Kidney epithelial cell (primary cell): ENCODE measurements around the gene PRKAR1B. TPM values are rescaled to one million over a fixed set of nuclear protein-coding genes. Genes with fewer than 3 reads are reported as not detected.

Source experiments
- DNase-seq: peaks from one replicate; pipeline ENCODE4 v3.0.0-alpha.2; 2010; ENCODE audit warnings: low read depth
- H3K27me3 ChIP-seq: 2 replicates; pipeline ENCODE4 v1.6.0; 2011; ENCODE audit warnings: low read length; ENCODE audit not compliant: control insufficient read depth, insufficient read depth
- H3K36me3 ChIP-seq: 2 replicates; pipeline ENCODE4 v1.5.1; 2011; ENCODE audit warnings: low read length; ENCODE audit not compliant: control insufficient read depth, insufficient read depth
- H3K4me3 ChIP-seq: 2 replicates; pipeline ENCODE4 v1.5.1; 2011; ENCODE audit warnings: low read depth, mild to moderate bottlenecking, control low read depth, low read length
- CTCF ChIP-seq: IDR thresholded peaks from 2 replicates; pipeline ENCODE4 v1.5.1; 2011; ENCODE audit warnings: mild to moderate bottlenecking, moderate library complexity, low read length, control low read depth, inconsistent platforms; ENCODE audit not compliant: insufficient read depth, poor library complexity, severe bottlenecking
- total RNA-seq: library from RNA; depleted of rRNA; stranded (reverse); fragments of >200 nt; gene quantifications from 2 replicates; pipeline ENCODE4 v1.2.3, GENCODE V29; 2015

Gene PRKAR1B
- total RNA-seq, 1 donor from 2014 or later = 23.8 TPM

- peak; percentile 31 for DNase-seq
- no peaks in the 10 kb centered on the region for H3K27me3 ChIP-seq
- H3K4me3 ChIP-seq = no peak overlapping the region
- TF ChIP-seq CTCF = no peak
- H3K36me3 ChIP-seq = no peaks in the 10 kb centered on the region
Measured at GRCh38 chr7:620056-620455, 107.0 kb downstream of the PRKAR1B start.

GRCh38 chr7:619368-619840 lies 107.7 kb downstream of the PRKAR1B start:
- TF ChIP-seq CTCF = no peak
- no peaks in the 10 kb centered on the region for H3K27me3 ChIP-seq
- no peak overlapping the region for H3K4me3 ChIP-seq
- H3K36me3 ChIP-seq = no peaks in the 10 kb centered on the region
- no peak for DNase-seq

GRCh38 chr7:618539-619367 lies 108.3 kb downstream of the PRKAR1B start:
- Histone ChIP-seq H3K27me3 (no peaks in the 10 kb centered on the region), H3K4me3 (no peak overlapping the region), H3K36me3 (no peaks in the 10 kb centered on the region)
- TF ChIP-seq CTCF = no peak
- DNase-seq = no peak

GRCh38 chr7:617614-618538 lies 109.2 kb downstream of the PRKAR1B start:
- DNase-seq = no peak
- no peaks in the 10 kb centered on the region for H3K36me3 ChIP-seq

More at GRCh38 chr7:617614-618538, 109.2 kb downstream of the PRKAR1B start:
- Histone ChIP-seq H3K4me3 (no peak overlapping the region), H3K27me3 (no peaks in the 10 kb centered on the region)
- no peak for TF ChIP-seq CTCF
